Gastroesophageal sphincter (tissue), 4 donors: Measurements from ENCODE around the gene SLC2A1. TPM values are rescaled to one million over a fixed set of nuclear protein-coding genes. Genes with fewer than 3 reads are reported as not detected.

ENCODE experiments used
- ATAC-seq: fragments of 150-250 bp; one replicate; pipeline ENCODE4 v1.9.1; 2016; ENCODE audit warnings: mild to moderate bottlenecking, moderate library complexity
- H3K27ac ChIP-seq, 4 donors: fragments of 200-600 bp; sonication (generic) in 3 of 4; 1 replicate in 3 of 4; 2 replicates in 1 of 4; pipeline ENCODE4 v1.5.1; 2016 to 2019
- H3K27me3 ChIP-seq: fragments of 200-600 bp; sonication (generic); one replicate; pipeline ENCODE4 v1.5.1; 2019
- H3K36me3 ChIP-seq, 2 donors: fragments of 200-600 bp; sonication (generic); one replicate each; pipeline ENCODE4 v1.5.1; 2019; ENCODE audit warnings: control low read depth in 1 of 2
- H3K4me1 ChIP-seq, 3 donors: fragments of 200-600 bp; sonication (generic); 1 replicate in 2 of 3; 2 replicates in 1 of 3; pipeline ENCODE4 v1.5.1; 2016 to 2019; ENCODE audit warnings: control low read depth in 2 of 3
- H3K4me3 ChIP-seq, 2 donors: fragments of 200-600 bp; sonication (generic); one replicate each; pipeline ENCODE4 v1.5.1; 2019; ENCODE audit warnings: mild to moderate bottlenecking in 1 of 2, moderate library complexity in 1 of 2
- H3K9me3 ChIP-seq, 3 donors: fragments of 200-600 bp; sonication (generic); one replicate each; pipeline ENCODE4 v1.5.1; 2017 to 2019; ENCODE audit warnings: control low read depth in 2 of 3
- EP300 ChIP-seq: sonication (generic); formaldehyde crosslinking; IDR thresholded peaks from one replicate; pipeline ENCODE4 v1.6.1; 2017; ENCODE audit warnings: antibody characterized with exemption, mild to moderate bottlenecking
- POLR2A ChIP-seq, 2 donors: fragments of 450-650 bp; IDR thresholded peaks; one replicate each; pipeline ENCODE4 v1.6.1; 2017; ENCODE audit warnings: antibody characterized with exemption in 2 of 2, mild to moderate bottlenecking in 2 of 2, moderate library complexity in 1 of 2
- POLR2AphosphoS5 ChIP-seq: sonication (generic); formaldehyde crosslinking; IDR thresholded peaks from one replicate; pipeline ENCODE4 v1.6.1; 2017; ENCODE audit warnings: antibody characterized with exemption
- WGBS, 2 donors: methylation state at CpG; one replicate each; pipeline ENCODE4 v1.1.5; 2018; ENCODE audit warnings: low coverage in 1 of 2; 5-methylcytosine and 5-hydroxymethylcytosine counted together
- total RNA-seq, 4 donors: library from RNA; depleted of rRNA; stranded (reverse); fragments of >200 nt; gene quantifications; one replicate each; pipeline ENCODE4 v1.1.0, GENCODE V29; 2016
- TF ChIP-seq, protein P1 (sequence below), 4 experiments: fragments of 200-600 bp in 2 of 4; fragments of 450-650 bp in 2 of 4; sonication (generic) in 1 of 4; IDR thresholded peaks; one replicate each; pipeline ENCODE4 v1.5.1; 2017 to 2019; ENCODE audit warnings: antibody characterized with exemption in 4 of 4, mild to moderate bottlenecking in 2 of 4, moderate library complexity in 2 of 4

SLC2A1 gene
- total RNA-seq, 4 donors from 2014 or later = 23.5 to 106 (median 45.9) TPM

DNA sequence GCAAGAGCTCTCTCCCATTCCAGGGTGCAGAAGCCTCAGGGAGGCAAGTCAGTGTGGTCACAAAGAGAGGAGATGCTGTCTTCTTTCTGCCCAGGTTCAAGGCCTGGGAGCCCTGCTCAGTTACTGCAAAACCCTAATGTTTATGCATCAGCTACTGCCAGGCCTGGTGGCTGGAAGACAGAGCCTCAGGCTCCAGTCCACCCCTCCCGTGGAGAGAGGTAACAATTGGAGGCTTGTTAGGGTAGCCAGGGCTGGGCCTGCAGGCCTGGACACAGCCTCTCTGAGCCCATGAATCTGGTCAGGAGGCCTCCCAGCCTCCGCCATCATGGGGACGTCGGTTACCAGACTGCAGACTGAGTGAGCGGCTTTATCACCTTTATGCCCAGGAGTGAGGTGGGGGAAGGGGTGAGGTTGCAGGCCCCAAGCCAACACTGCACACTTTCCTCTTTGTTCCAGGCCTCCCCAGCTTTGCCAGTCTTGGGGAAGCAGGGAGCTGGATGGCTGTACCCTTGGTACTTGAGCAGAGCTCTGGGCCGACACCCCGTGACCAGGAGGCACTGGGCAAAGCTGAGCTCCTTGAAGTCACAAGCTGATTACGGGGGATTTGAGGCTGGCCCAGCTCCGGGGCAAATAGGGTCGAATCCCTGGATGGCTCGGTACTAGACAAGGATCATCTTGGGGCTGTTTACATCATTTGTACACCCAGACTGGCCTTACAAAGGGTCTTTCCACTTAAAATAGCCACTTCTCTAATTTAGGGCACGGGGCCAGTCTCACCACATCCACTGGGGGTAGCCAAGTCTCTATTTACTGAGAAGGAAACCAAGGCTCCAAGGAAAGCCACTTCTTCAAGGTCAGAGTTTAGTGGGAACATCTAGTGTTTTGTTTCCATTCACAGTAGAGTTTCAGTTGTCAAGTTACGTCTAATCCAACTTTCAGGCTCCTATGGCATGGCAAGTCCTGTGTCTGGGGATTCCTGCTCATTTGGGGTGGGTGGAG, 5.2 kb downstream of the SLC2A1 start:
- WGBS, 2 donors = 83% methylated on average over 2 of the region's 13 CpGs; no CpG with 5 or more reads in 1 of the 2 donors
- no peak for ATAC-seq

DNA sequence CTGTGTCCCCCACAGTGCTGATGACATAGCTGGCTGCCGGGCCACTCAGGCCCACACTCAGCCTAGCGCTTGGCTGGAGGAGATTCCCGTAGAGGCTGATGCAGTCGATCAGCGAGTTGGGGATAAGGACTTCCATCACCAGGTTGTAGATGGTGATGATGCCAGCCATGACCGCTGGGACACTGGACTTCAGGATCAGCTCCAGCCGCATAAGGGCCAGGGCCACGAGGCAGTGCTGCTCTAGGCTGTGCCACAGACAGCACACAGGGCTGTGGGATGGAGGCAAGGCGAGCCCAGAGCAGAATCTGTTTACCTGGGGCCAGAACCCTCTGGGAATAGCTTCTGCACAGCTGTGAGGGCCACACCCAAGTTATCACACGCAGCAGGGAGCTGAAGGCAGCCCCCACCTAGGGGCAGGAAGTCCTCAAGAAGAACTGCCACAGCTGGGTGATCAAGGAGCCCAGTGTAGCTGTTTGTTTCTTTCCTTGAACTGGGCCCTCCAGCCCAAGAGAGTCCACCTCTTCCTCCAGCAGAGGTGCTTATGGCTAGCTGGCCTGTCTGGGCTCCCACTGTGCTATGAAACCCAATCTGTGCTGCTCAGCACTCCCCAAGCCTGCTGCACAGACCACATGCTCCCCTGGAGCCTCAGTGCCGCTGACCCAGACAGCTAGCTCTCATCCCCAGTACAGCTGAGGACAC, 6.2 kb downstream of the SLC2A1 start:
- no peak for ATAC-seq
- Histone ChIP-seq H3K36me3 (no peaks in the 10 kb centered on the region), H3K4me3 (no peak overlapping the region), H3K9me3 (no peaks in the 10 kb centered on the region), H3K27ac (peak overlapping the region in 1 of 4 donors; percentile 9), H3K27me3 (no peaks in the 10 kb centered on the region), H3K4me1 (peaks cover 0 to 68% (median 3%) of the 10 kb centered on the region in 3 donors)
- 90 to 100% methylated on average over 1 to 5 of the region's 11 CpGs for WGBS, 2 donors
- no peak for TF ChIP-seq POLR2A (IDR thresholded peaks at IDR 0.05)
- TF ChIP-seq, protein P1, sequence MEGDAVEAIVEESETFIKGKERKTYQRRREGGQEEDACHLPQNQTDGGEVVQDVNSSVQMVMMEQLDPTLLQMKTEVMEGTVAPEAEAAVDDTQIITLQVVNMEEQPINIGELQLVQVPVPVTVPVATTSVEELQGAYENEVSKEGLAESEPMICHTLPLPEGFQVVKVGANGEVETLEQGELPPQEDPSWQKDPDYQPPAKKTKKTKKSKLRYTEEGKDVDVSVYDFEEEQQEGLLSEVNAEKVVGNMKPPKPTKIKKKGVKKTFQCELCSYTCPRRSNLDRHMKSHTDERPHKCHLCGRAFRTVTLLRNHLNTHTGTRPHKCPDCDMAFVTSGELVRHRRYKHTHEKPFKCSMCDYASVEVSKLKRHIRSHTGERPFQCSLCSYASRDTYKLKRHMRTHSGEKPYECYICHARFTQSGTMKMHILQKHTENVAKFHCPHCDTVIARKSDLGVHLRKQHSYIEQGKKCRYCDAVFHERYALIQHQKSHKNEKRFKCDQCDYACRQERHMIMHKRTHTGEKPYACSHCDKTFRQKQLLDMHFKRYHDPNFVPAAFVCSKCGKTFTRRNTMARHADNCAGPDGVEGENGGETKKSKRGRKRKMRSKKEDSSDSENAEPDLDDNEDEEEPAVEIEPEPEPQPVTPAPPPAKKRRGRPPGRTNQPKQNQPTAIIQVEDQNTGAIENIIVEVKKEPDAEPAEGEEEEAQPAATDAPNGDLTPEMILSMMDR (IDR thresholded peaks at IDR 0.05) = no peak
- no peak for TF ChIP-seq POLR2AphosphoS5
- TF ChIP-seq EP300 = no peak

More for the DNA sequence above, 5.2 kb downstream of the SLC2A1 start:
- Histone ChIP-seq H3K36me3 (no peaks in the 10 kb centered on the region), H3K27me3 (no peaks in the 10 kb centered on the region), H3K9me3 (no peaks in the 10 kb centered on the region), H3K4me1 (peaks cover 0 to 63% (median 5%) of the 10 kb centered on the region in 3 donors), H3K27ac (peak overlapping the region in 1 of 4 donors; percentile 9), H3K4me3 (no peak overlapping the region)
- no peak for TF ChIP-seq POLR2A (IDR thresholded peaks at IDR 0.05)
- no peak for TF ChIP-seq EP300
- no peak for TF ChIP-seq POLR2AphosphoS5
- TF ChIP-seq, protein P1 (IDR thresholded peaks at IDR 0.05) = no peak

DNA sequence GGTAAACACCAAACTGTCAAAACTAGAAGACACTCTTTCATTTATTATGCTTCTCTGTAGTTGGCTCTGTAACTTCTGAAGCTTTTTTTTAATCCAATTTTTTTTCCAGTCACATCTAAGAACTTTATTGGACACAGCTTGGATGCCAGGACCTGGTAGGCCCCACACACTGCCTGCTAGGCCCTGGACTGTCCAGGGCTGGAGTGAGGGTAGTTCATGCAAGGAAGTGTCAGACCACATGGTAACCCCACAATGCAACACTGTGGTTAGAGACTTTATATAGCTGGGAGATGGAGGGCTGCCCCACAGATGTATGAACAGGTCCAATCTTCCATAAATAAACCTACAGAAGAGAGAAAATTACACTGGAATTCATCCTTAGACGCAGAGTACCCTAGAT, 7.1 kb downstream of the SLC2A1 start:
- Histone ChIP-seq H3K4me1 (peaks cover 0 to 68% (median 0%) of the 10 kb centered on the region in 3 donors), H3K27me3 (no peaks in the 10 kb centered on the region), H3K36me3 (no peaks in the 10 kb centered on the region), H3K9me3 (no peaks in the 10 kb centered on the region), H3K27ac (no peak overlapping the region), H3K4me3 (no peak overlapping the region)
- ATAC-seq = no peak
- TF ChIP-seq EP300 = no peak
- TF ChIP-seq, protein P1 (IDR thresholded peaks at IDR 0.05) = no peak
- 83 to 100% methylated on average over 1 of the region's 1 CpG for WGBS, 2 donors

DNA sequence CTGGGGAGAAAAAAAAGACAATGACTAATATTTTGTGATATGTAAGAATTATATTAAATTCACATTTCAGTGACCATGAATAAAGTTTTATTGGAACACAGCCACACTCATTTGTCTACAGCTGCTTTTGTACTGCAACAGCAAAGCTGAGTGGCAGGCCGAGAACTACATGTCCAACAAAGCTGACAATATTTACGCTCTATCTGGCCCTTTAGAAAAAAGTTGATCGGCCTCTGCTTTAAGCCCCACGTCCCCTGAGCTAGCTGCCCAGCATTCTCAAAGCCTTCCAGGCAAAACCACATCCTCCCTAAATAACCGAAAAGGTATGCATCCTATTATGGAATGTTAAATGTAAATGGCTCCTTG, 8.6 kb downstream of the SLC2A1 start:
- peaks cover 0 to 70% (median 0%) of the 10 kb centered on the region in 3 donors for H3K4me1 ChIP-seq
- H3K36me3 ChIP-seq = no peaks in the 10 kb centered on the region
- no peak overlapping the region for H3K4me3 ChIP-seq
- TF ChIP-seq EP300 (no peak), POLR2AphosphoS5 (no peak), POLR2A (IDR thresholded peaks at IDR 0.05) (no peak)
- TF ChIP-seq, protein P1 (IDR thresholded peaks at IDR 0.05) = no peak
- H3K27me3 ChIP-seq = no peaks in the 10 kb centered on the region
- H3K9me3 ChIP-seq = no peaks in the 10 kb centered on the region
- no peak overlapping the region for H3K27ac ChIP-seq
- ATAC-seq = no peak
- 90 to 93% methylated on average over 5 of the region's 5 CpGs for WGBS, 2 donors
